SK-N-SH (cell line): Measurements from ENCODE around the gene MYL12B. TPM values are rescaled to one million over a fixed set of nuclear protein-coding genes. Genes with fewer than 3 reads are reported as not detected.

Source experiments
- CTCF ChIA-PET: fragments of 300-600, 350-600 bp; formaldehyde crosslinking; extraction: SDS; loops from one replicate; lab custom pipeline; 2021; lab: Yijun Ruan, JAX
- POLR2A ChIA-PET: fragments of 350-600 bp; sonication (Branson Sonifier 250); formaldehyde crosslinking; extraction: SDS; loops from one replicate; lab custom pipeline; 2020; ENCODE audit warnings: antibody characterized with exemption, inconsistent platforms; lab: Yijun Ruan, JAX
- DNase-seq: peaks from one replicate; pipeline ENCODE4 v3.0.0; 2012
- H2AFZ ChIP-seq: fragments of 200-600 bp; sonication (generic); 2 replicates; pipeline ENCODE4 v1.8.1; 2016; ENCODE audit warnings: antibody characterized with exemption, mild to moderate bottlenecking, low read depth
- H3F3A ChIP-seq: fragments of 200-600 bp; sonication (generic); replicated peaks from 2 replicates; pipeline ENCODE3; 2016; ENCODE audit warnings: antibody characterized with exemption, mild to moderate bottlenecking; ENCODE audit not compliant: insufficient read depth
- H3K27ac ChIP-seq, 2 experiments: fragments of 200-500 bp in 1 of 2; fragments of 200-600 bp in 1 of 2; sonication (Bioruptor generic) in 1 of 2; sonication (generic), shearing (Covaris generic) in 1 of 2; 2 replicates each; pipeline versions ENCODE4 v1.5.1 to v1.6.1; 2014 to 2016; ENCODE audit warnings: low read depth in 2 of 2, inconsistent platforms in 1 of 2, low read length in 1 of 2, mild to moderate bottlenecking in 1 of 2, mixed read lengths in 1 of 2
- H3K27me3 ChIP-seq: fragments of 200-600 bp; sonication (generic), shearing (Covaris generic); 2 replicates; pipeline ENCODE4 v1.6.1; 2016; ENCODE audit warnings: mixed run types; ENCODE audit not compliant: insufficient read depth
- H3K36me3 ChIP-seq, 2 experiments: fragments of 200-500 bp in 1 of 2; fragments of 200-600 bp in 1 of 2; sonication (Bioruptor generic) in 1 of 2; sonication (generic) in 1 of 2; replicated peaks in 1 of 2; 2 replicates each; pipeline versions ENCODE3 to v1.5.1; 2014 to 2016; ENCODE audit warnings: low read length in 1 of 2, mild to moderate bottlenecking in 1 of 2; ENCODE audit not compliant: insufficient read depth in 2 of 2, control insufficient read depth in 1 of 2
- H3K4me1 ChIP-seq, 2 experiments: fragments of 200-500 bp in 1 of 2; fragments of 200-600 bp in 1 of 2; sonication (Bioruptor generic) in 1 of 2; sonication (generic), shearing (Covaris generic) in 1 of 2; 2 replicates each; pipeline versions ENCODE4 v1.5.1 to v1.6.1; 2014 to 2016; ENCODE audit warnings: low read depth in 1 of 2, low read length in 1 of 2, mixed run types in 1 of 2; ENCODE audit not compliant: insufficient read depth in 2 of 2, control insufficient read depth in 1 of 2
- H3K4me2 ChIP-seq: fragments of 200-600 bp; sonication (generic), shearing (Covaris generic); 2 replicates; pipeline ENCODE4 v1.6.1; 2017; ENCODE audit warnings: mixed run types
- H3K4me3 ChIP-seq, 2 experiments: fragments of 200-500 bp in 1 of 2; fragments of 200-600 bp in 1 of 2; sonication (Bioruptor generic) in 1 of 2; sonication (generic), shearing (Covaris generic) in 1 of 2; 2 replicates each; pipeline versions ENCODE4 v1.5.1 to v1.8.1; 2014 to 2016; ENCODE audit warnings: low read depth in 2 of 2, inconsistent platforms in 1 of 2, low read length in 1 of 2, mild to moderate bottlenecking in 1 of 2, mixed read lengths in 1 of 2, moderate library complexity in 1 of 2
- H3K79me2 ChIP-seq: fragments of 200-600 bp; sonication (generic); 2 replicates; pipeline ENCODE4 v1.8.1; 2017; ENCODE audit warnings: mild to moderate bottlenecking; ENCODE audit not compliant: insufficient read depth
- H3K9ac ChIP-seq: fragments of 200-600 bp; sonication (generic); 2 replicates; pipeline ENCODE4 v1.6.1; 2017; ENCODE audit warnings: mixed run types
- H3K9me2 ChIP-seq: fragments of 200-600 bp; sonication (generic); 2 replicates; pipeline ENCODE4 v1.6.1; 2017; ENCODE audit warnings: mixed run types
- H3K9me3 ChIP-seq: fragments of 200-600 bp; sonication (generic); 2 replicates; pipeline ENCODE4 v1.6.1; 2017; ENCODE audit warnings: mixed run types, mild to moderate bottlenecking, moderate library complexity
- H4K20me1 ChIP-seq: fragments of 200-600 bp; sonication (generic); 2 replicates; pipeline ENCODE4 v1.6.1; 2017; ENCODE audit warnings: mild to moderate bottlenecking, mixed run types; ENCODE audit not compliant: insufficient read depth
- ELF1 ChIP-seq: IDR thresholded peaks from 2 replicates; pipeline ENCODE4 v1.4.0; 2012
- EP300 ChIP-seq, 2 experiments: IDR thresholded peaks; 2 replicates each; pipeline versions ENCODE4 v1.4.0 to v1.6.1; 2012; ENCODE audit warnings: borderline replicate concordance in 1 of 2, low read depth in 1 of 2, low read length in 1 of 2
- EZH2phosphoT487 ChIP-seq: fragments of 200-600 bp; sonication (generic); IDR thresholded peaks from 2 replicates; pipeline ENCODE4 v1.6.1; 2017; ENCODE audit warnings: low read depth, mixed run types, mild to moderate bottlenecking, antibody characterized with exemption, moderate library complexity, borderline replicate concordance
- FOXJ3 ChIP-seq: sonication (generic); formaldehyde crosslinking; IDR thresholded peaks from 2 replicates; pipeline ENCODE4 v1.5.1; 2020; ENCODE audit warnings: mild to moderate bottlenecking, missing genetic modification reagents
- FOXM1 ChIP-seq: IDR thresholded peaks from 2 replicates; pipeline ENCODE4 v1.4.0; 2012; ENCODE audit warnings: low read depth, mild to moderate bottlenecking
- GABPA ChIP-seq: IDR thresholded peaks from 2 replicates; pipeline ENCODE4 v1.4.0; 2012; ENCODE audit warnings: low read depth, mild to moderate bottlenecking
- GATA2 ChIP-seq: sonication (generic); formaldehyde crosslinking; IDR thresholded peaks from 2 replicates; pipeline ENCODE4 v1.5.0; 2020; ENCODE audit warnings: mild to moderate bottlenecking, missing genetic modification reagents
- NRF1 ChIP-seq: IDR thresholded peaks from 2 replicates; pipeline ENCODE4 v1.6.1; 2012; ENCODE audit warnings: low read depth, mild to moderate bottlenecking, low read length
- SMC3 ChIP-seq: IDR thresholded peaks from 2 replicates; pipeline ENCODE4 v1.6.1; 2012; ENCODE audit warnings: low read depth, low read length, improper control_type of control experiment
- TAF1 ChIP-seq: IDR thresholded peaks from 2 replicates; pipeline ENCODE4 v1.6.1; 2012; ENCODE audit warnings: low read depth, mild to moderate bottlenecking, low read length, moderate library complexity, borderline replicate concordance
- TCF12 ChIP-seq: IDR thresholded peaks from 2 replicates; pipeline ENCODE4 v1.4.0; 2012
- WGBS: methylation state at CpG from one replicate; pipeline ENCODE4 v1.1.6; 2017; ENCODE audit warnings: low lambda C conversion rate; 5-methylcytosine and 5-hydroxymethylcytosine counted together
- polyA plus RNA-seq, 3 experiments: library from polyadenylated mRNA; depleted of rRNA; stranded (reverse); fragments of >200 nt; gene quantifications; 2 replicates each; pipeline ENCODE4 v1.2.3, GENCODE V29; 2012
- TF ChIP-seq, protein P1 (sequence below): IDR thresholded peaks from 2 replicates; pipeline ENCODE4 v1.4.0; 2012; ENCODE audit warnings: low read depth
- TF ChIP-seq, protein P2 (sequence below): IDR thresholded peaks from 2 replicates; pipeline ENCODE4 v1.4.0; 2012; ENCODE audit warnings: low read depth, borderline replicate concordance
- TF ChIP-seq, protein P3 (sequence below): fragments of 150-350 bp; IDR thresholded peaks from 2 replicates; pipeline ENCODE4 v1.6.1; 2017; ENCODE audit warnings: antibody characterized with exemption, low read length, low read depth, borderline replicate concordance

MYL12B gene
- polyA plus RNA-seq, 1 of the 3 experiments (the other 2 are of a cell fraction), result 555 TPM

DNA sequence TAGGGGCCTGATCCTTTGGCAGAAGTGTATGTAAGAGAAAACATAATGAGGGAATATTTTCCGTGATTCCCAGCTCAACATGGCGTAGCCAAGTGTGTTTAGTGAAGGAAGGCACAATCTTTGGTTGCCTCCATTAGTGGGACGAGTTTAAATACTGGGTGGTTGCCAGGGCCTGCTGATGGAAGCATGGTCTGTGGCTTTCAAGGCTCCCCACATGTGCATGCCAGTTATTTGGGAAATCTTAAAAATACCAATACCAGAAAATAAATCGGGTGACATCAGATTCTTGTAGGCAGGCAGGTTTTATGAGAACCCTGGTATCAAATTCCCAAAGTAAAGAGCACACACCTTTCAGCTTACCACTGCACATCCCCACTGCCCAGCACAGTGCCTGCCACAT lies 7.2 kb upstream of the MYL12B start:
- no peak for DNase-seq
- Histone ChIP-seq H3K9ac (no peak overlapping the region), H3K79me2 (peaks cover 88% of the 10 kb centered on the region), H3K4me2 (no peak overlapping the region), H3K36me3 (peaks cover 66 to 73% of the 10 kb centered on the region in 2 experiments), H3K4me1 (peaks cover 0 to 34% of the 10 kb centered on the region in 2 experiments; a peak in 2 of 4 replicates), H3K27me3 (no peaks in the 10 kb centered on the region), H2AFZ (no peak overlapping the region), H3K4me3 (no peak overlapping the region), H3K9me2 (no peaks in the 10 kb centered on the region), H3F3A (peaks cover 80% of the 10 kb centered on the region), H4K20me1 (peaks cover 12% of the 10 kb centered on the region), H3K27ac (peak overlapping the region in 1 of 2 experiments; percentile 39; a peak in 2 of 4 replicates), H3K9me3 (no peaks in the 10 kb centered on the region)
- POLR2A ChIA-PET, result interaction anchor here (0.8 kb wide), 1 partner anchor 8 kb away, joined by 3 read pairs; no protein-coding TSS in a partner anchor
- CTCF ChIA-PET, result interaction anchor here (0.9 to 3.2 kb wide), 3 partner anchors 9 to 103 kb away, joined by 3 to 11 read pairs (median 3); no protein-coding TSS in a partner anchor
- WGBS, result 75% methylated on average over 4 of the region's 4 CpGs
- TF ChIP-seq FOXM1 (no peak), ELF1 (no peak), TAF1 (no peak), GATA2 (CRISPR knock-in tag) (no peak), SMC3 (no peak), NRF1 (no peak), GABPA (no peak)
- TF ChIP-seq, protein P1, sequence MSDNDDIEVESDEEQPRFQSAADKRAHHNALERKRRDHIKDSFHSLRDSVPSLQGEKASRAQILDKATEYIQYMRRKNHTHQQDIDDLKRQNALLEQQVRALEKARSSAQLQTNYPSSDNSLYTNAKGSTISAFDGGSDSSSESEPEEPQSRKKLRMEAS, result no peak
- TF ChIP-seq, protein P2, sequence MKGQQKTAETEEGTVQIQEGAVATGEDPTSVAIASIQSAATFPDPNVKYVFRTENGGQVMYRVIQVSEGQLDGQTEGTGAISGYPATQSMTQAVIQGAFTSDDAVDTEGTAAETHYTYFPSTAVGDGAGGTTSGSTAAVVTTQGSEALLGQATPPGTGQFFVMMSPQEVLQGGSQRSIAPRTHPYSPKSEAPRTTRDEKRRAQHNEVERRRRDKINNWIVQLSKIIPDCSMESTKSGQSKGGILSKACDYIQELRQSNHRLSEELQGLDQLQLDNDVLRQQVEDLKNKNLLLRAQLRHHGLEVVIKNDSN, result no peak
- TF ChIP-seq, protein P3, sequence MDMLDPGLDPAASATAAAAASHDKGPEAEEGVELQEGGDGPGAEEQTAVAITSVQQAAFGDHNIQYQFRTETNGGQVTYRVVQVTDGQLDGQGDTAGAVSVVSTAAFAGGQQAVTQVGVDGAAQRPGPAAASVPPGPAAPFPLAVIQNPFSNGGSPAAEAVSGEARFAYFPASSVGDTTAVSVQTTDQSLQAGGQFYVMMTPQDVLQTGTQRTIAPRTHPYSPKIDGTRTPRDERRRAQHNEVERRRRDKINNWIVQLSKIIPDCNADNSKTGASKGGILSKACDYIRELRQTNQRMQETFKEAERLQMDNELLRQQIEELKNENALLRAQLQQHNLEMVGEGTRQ, result no peak

DNA sequence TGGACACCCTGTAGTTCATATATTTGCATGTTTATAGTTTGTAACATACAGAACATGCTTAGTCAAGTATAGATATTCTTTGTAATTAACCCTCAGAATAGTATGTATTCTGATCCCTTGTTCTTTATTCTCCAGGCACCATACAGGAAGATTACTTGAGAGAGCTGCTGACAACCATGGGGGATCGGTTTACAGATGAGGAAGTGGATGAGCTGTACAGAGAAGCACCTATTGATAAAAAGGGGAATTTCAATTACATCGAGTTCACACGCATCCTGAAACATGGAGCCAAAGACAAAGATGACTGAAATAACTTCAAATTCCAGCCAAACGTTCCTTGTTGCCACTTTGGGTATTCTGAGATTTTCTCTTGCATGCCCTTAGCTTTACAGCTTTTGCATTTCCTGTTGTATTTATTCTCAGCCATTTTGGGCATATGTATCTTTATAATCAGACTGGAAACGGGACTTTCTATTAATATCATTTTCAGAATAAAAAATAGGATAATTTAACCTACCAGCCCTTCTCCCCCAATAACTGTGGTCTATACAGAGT lies 6.2 kb upstream of the MYL12B start:
- Histone ChIP-seq H4K20me1 (peaks cover 12% of the 10 kb centered on the region), H3K79me2 (peaks cover 86% of the 10 kb centered on the region), H3K4me3 (no peak overlapping the region), H3K9me2 (no peaks in the 10 kb centered on the region), H3F3A (peaks cover 78% of the 10 kb centered on the region), H3K9ac (no peak overlapping the region), H2AFZ (no peak overlapping the region), H3K9me3 (no peaks in the 10 kb centered on the region), H3K36me3 (peaks cover 66 to 68% of the 10 kb centered on the region in 2 experiments), H3K27ac (peak overlapping the region in 1 of 2 experiments; percentile 39; a peak in 2 of 4 replicates), H3K4me1 (peaks cover under 1 to 34% of the 10 kb centered on the region in 2 experiments; a peak in 3 of 4 replicates), H3K27me3 (no peaks in the 10 kb centered on the region), H3K4me2 (no peak overlapping the region)
- POLR2A ChIA-PET, result interaction anchor here (0.8 kb wide), 1 partner anchor 9 kb away, joined by 3 read pairs; no protein-coding TSS in a partner anchor
- CTCF ChIA-PET, result interaction anchor here (3.2 kb wide), 1 partner anchor 9 kb away, joined by 11 read pairs; no protein-coding TSS in a partner anchor
- no peak for TF ChIP-seq SMC3
- TF ChIP-seq, protein P3, result no peak
- TF ChIP-seq ELF1, result no peak
- no peak for TF ChIP-seq TAF1
- TF ChIP-seq FOXJ3, result no peak
- TF ChIP-seq FOXM1, result no peak
- TF ChIP-seq GABPA, result no peak
- TF ChIP-seq EZH2phosphoT487, result no peak
- no peak for TF ChIP-seq TCF12
- no peak for TF ChIP-seq EP300 (IDR thresholded peaks at IDR 0.05; ENCODE audit: borderline replicate concordance in 1 of 2, low read depth in 1 of 2, low read length in 1 of 2)
- DNase-seq, result no peak
- 88% methylated on average over 5 of the region's 5 CpGs for WGBS
